GM19328 (cell line): ENCODE data around the gene SYT1.

Experiments
- ATAC-seq: cut with Tn5 transposase; IDR thresholded peaks from one replicate; pipeline ENCODE4 v1.9.1; 2021; ENCODE audit warnings: mild to moderate bottlenecking, moderate library complexity; ENCODE audit not compliant: unreplicated experiment

The SYT1 gene

DNA sequence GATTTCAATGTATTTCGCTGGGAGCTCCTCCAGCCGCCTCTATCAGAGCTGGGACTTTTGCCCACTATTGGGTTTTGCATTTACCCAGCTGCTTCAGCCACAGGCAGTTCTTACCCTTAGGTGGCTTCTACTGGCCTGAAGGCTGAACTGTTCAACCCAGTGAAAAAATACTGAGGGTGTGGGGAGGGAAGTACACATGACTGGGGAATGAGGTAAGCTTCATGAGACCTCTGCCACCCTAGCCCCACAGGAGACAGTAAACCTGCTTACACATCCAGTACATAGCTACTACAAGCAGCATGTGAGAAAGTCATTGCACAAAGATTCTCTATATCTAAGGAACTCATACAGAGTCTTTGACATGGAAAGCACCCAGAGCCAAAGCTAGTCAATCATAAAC lies 411.1 kb downstream of the SYT1 start:
- ATAC-seq = no peak

DNA sequence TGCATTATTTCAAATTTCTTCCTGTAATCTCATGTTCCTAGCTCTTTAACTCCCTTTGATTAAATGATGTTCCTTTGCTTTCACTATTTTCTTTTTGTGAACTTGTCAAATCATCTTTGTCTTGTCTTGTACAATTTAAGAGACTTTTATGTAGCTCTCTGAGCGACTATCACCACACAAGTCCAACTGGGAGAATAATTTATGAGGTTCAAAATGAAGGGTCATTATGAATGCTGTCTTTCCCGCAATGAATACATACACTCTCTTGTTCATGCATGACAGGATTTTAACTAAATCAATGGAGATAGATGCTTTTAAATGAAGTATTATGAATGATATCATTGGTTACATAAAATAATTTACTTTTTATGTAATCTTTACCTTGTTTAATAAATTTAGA lies 418.8 kb downstream of the SYT1 start:
- no peak for ATAC-seq

DNA sequence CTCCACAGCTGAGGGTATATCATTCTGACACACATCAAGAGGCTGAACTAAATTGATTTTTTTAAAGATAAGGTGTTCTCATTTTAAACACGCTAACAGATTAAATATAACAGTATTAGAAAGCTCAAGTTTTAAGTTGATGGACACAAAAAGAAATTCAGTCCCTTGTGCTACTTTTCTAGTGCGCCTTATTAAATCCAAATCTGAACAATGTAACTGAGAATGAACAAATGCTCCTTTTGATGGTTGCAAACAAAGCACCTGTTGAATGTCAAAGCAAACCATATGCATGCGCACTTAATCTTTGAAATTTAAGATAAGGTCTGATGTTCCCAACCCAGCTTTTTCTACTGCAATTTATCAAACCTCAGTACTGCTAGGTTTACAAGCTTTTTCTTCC lies 424.3 kb downstream of the SYT1 start:
- no peak for ATAC-seq

DNA sequence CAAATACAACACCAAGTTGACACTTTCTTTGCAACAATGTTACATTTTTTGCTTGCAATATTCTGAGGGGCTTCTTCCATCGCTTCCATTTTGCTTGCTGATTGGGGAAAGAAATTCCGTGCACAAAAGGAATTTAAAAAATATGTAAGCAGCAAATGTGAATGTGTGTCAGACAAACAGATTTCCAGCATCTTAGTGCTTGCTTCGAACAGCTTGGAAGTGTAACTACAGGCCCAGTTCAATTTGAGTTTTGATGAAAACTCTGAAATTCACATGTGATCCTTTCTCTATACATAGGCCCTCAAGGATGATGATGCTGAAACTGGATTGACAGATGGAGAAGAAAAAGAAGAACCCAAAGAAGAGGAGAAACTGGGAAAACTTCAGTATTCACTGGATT lies 427.1 kb downstream of the SYT1 start:
- ATAC-seq = no peak

DNA sequence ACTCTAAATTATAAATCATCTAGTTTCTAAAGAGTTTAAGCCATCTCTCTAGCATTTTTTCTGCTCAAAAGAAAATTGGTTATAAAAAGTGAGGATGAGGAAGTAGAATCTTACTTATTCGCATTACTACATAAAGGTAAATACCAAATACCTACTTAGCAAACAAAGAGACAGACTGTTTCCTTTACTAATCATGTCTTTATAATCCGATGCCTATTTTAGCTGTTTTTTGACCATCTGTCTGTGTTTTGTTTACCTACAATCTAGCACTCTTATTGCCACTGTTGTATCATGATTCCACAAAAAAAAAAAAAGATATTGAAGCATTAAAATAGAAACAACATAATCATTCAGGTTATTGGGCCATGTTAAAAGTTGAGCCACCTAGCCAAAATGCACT lies 430.0 kb downstream of the SYT1 start:
- ATAC-seq = no peak

DNA sequence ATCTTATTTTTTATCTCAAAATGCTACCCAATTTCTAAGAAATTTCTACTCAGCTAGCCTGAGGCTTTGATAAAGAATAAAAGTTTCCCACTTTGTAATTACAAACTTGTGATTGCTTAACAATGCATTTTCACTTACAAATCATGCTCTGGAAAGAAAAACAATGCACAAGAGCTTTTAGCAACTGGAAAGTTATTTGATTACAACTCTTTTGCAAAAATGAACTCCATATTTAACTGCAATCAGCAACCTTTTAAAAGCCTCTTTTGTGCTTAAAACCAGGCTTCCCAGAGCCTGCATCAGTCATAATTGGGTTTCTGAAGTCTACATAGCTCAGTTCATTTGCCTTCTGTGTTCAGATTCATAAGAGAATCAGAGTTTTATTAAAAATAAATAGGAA lies 431.0 kb downstream of the SYT1 start:
- no peak for ATAC-seq

DNA sequence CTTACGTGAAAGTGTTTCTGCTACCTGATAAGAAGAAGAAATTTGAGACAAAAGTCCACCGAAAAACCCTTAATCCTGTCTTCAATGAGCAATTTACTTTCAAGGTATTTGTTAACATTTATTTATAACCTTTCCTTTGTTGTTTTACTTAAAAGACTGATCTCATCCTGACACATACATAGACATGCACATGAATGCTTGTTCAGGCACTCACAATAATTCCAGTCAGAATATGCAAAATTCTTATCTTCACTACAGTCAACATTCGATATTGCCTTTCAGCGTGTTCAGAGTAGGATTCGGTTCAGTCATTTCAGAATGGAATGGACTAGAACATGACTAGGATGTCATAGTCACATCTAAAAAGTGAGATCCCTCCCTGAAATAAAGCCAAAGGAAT lies 431.6 kb downstream of the SYT1 start:
- ATAC-seq = no peak

DNA sequence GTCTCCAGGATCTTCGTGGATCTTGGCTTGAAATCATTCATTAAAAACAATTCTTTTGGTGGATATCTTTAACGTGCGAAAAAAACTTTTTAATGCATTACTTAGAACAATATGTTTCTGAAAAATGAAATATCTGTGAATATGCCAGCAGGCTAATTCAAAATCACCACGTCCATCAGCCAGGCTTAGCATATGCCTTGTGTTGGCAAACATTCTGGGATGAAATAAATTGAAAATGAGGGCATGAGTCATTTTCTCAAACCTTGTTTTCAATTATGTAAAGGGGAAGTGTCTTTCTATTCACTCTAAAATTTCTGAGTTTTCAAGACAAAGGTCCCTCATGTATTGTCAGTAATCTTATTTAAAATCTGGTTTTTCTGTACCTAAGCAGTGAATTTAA lies 432.3 kb downstream of the SYT1 start:
- ATAC-seq = no peak

DNA sequence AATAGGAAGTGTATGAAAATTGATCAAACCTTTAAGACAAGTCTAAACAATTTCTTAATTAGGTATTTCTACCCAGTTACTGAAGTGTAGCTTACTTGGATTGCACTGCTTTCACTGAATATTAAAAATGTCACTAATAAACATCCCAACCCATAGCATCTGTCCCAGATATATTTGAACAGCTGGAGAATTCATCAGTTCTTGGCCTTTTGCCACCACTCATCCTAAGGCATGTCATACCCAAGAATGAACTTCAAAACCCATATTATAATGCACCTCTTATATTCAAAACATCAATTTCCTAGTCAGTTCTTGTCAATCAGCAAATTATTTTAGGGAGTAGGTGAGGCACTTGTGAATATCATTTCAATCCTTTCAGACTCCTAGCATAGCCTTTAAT lies 433.9 kb downstream of the SYT1 start:
- no peak for ATAC-seq

DNA sequence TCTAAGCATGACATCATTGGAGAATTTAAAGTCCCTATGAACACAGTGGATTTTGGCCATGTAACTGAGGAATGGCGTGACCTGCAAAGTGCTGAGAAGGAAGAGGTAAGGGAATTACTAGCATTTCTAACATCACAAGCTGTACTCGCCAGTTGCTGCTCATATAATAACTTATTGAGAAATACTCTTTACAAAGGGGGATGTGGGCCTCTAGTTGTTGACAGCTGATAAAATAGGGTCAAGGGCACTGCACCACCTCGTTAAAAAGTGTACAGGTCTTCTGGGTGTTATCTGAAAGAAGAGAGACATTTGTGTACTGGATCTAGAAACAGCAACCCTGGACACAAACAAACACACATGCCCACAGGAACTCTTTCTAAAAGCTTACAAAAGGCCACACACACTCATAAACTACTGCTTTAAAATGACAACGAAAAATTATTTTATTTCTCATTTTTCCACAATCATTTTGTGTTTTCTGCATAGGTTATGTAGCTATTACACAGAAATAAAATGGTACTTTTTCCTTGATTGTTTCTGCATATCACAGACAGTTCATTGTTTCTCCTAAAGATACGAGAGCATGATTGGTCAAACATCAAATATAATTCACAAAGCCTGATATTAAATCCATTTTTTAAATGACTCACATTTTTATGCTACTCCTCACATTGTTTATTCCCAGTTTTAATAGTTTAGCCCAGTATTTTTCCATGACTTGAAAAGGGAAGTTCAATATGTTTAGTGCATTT lies 435.0 kb downstream of the SYT1 start:
- ATAC-seq = no peak

DNA sequence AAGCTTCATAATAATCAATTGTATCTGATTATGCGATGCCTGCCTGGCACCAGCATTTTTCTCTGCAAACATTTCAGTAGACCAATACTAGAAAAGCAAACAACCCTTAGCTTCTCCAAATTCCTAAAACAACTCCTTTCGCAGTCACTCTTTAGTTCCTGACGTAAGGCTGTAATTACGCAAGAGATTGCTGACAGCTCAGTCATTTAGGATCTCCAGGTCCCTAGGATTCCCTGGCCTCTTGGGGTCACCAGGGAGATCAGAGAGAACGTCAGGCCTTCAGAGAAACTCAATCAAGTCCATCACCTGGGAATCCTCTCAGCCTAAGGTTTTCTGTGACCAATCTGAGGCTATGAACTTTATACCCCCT lies 435.6 kb downstream of the SYT1 start:
- ATAC-seq = no peak

DNA sequence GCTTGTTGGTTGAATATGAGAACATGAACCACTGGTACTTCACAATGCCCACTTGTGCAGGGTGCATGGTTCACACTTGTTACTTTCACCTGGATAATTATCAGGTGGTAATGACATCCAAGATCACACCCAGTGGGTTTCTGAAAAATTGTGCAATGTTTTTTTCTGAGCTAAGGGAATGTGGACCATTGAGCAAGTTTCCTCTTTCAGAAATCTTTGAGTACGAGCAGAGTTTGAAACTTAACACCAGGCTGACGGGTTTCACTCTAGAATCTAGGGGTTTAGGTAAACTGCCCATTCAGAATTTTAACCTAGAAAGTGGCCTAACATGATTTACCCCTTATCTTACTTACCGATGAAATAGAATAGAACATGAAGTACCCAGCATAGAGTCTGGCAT lies 436.6 kb downstream of the SYT1 start:
- no peak for ATAC-seq

DNA sequence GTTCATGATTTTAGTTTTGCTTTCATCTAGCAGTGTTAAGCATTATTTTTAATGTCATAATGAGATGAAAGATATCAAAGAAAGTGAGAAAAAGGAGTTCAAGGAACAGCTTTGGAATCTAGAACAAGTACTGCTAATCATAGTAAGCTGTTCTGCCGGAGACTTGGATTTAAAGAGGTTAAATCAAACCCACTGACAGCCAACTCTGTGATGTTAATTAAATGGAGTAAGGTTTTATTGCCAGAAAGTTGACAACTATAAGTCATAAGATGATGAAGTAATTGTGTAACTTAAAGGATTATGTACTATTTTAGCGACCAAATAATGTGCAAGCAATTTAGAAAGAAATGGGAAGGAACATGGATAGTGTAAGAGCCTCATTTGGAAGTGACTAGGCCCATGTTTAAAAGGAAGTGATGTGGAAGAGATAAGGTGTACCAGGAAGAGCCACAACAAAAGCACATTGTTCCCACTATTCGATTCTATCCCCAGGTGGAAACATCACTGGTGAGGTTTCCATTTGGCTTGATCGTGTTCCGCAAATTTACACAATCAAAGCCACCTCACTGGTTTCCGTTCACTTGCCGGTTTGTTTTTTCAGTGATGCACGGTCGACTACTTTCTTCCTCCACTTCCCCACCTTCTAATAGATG lies 437.7 kb downstream of the SYT1 start:
- no peak for ATAC-seq

DNA sequence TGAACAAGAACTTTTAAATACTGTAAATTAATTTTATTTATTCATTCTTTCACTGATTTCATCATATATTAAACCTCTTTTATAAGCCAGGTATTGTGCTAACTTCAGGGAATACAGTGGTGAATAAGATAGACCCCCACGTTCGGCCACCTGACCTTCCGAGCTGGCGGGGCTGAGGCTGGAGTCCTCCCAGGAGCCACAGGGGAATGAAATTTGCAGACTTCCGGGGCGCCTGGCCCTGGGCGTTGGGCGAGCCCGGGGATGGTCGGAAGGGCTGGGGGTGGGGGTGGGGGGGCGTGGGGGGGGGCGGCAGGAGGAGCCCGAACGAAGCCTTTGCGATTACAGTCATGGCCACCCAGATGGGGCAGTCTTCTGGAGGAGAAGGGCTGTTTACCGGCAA lies 442.8 kb downstream of the SYT1 start:
- ATAC-seq = no peak

DNA sequence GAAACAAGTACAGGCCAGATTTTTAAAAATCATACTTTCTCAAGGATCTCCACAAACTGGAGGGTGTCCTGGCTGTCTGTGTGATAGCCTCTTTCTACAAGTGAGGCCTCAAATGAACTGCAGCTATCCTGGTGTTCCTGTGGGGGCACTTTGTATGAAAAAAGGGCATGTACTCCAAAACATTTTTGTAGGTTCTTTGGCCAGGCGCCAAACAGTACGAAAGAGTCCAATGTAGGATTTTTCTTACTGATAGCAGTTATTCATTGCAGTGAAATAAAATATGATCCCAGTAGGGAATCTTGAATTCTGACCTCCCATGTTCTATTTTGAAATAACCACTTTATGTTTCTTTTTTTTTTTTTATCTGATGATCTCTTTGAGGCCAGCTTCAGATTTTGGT lies 444.5 kb downstream of the SYT1 start:
- no peak for ATAC-seq

DNA sequence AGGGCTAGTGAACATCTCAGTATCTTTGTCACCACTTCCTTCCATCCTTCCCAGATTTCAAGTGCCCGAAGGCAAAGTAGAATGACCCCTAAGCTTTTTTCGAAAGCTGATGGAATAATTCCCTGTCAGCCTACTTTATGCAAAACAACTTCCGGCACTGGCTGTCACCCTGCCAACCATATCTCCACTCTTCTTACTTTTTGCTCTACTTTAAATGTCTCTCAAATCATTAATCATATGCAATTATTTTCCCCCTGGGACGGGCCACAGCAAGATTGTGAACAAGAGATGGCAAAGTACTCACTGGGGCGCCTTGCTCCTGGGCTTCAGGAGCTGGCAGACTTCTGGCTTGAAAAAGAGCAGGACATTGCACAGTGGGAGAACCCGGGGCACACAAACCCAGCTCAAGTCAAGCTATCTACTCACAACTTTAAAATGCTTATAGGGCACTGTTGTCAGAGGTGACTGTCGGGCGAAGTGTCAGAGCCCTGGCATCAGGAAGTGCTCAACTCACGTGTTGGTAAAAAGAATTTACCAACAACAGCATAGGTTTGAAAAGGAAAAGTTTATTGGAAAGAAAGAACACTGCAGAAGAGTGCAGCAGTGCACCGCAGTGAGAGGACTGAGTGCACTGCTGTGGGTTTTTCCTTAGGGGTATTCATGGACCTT lies 452.7 kb downstream of the SYT1 start:
- ATAC-seq = no peak

DNA sequence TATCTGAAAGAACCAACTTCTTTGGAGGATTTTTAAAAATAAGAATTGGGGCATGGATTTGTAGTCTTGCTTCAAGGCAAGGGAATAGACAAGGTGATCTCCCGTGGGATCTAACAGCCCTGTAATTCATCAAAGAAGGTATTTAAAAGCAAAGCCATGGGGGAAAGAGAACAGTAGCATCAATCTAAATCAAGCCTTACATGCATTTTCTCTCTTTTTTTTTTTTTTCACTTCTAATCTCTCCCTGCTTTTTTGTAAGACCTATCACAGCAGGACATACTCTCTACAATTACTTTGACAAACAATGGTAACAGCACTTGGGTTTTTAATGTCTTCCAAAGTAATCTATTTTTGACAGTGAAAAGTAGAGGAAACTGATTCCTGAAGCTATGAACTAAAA lies 458.3 kb downstream of the SYT1 start:
- ATAC-seq = no peak

DNA sequence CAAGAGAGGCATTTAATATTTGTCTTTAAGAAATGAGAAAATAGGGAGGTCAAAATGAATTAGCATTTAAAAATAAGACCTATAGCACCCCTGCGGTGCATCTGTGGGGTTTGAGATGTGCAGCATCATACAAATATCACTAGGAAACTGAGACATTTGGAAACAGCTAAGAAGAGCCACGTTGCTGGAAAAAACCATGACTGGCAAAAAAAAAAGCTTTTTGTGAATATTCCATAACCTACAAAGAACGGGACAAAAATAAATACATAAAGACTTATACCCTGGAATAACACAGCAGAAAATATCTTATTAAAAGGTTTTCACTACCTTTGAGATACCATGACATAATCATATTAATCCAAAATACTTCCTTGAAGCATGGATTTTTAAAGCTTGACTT lies 460.0 kb downstream of the SYT1 start:
- no peak for ATAC-seq

DNA sequence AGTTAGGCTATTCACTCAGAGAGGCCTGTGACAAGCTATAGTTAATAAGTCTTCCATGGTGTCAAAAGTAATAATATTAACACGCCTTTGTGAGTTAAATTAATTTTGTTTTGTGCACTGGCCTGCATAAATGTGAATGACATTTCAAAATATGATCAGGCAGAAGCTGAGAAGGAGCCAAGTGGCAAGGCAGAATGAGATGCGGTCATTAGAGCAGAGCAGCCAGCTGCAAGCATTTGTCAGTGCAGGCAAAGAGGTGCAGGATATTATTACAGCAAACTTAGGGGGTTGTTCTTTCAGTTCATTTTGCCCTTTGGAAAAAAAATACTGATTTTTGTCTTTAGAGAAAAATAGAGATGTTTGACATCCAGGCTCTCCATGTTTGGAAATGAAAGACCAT lies 461.6 kb downstream of the SYT1 start:
- no peak for ATAC-seq

DNA sequence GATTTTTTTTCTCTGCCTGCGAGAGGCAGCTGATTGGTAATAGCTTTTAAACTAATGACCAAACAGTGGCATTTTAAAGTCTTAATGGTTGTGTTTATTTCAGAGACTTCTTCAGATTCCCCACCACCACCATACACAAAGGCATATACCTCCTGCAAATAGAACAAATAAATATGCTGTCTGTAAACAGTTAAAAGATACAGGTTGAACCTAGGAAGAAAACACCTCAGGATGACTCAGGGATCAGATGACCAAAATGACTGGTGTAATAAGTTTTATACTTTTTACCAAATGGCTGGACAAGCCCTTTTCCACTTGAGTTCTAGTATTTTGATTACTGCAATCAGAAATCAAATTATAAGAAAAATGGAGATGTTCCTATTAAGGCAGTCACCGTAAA lies 462.1 kb downstream of the SYT1 start:
- ATAC-seq = no peak

DNA sequence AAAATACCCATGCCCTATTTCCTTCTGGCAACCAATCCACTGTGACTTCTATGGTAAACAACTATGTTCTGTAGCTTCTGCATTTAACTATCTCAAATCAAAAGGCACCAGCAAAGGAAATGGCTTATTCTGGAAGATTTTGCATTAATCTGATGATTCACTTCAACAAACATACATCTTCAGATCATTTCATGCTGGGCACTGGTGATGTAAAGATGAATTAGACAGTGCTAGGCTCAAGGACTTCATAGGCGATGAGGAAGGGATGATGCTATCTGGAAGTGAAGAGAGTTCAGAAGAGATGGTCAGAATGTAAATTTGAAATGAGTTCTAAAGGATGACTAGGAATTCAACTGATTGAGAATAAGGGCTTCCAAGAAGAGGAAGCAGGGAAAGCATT lies 462.9 kb downstream of the SYT1 start:
- no peak for ATAC-seq

DNA sequence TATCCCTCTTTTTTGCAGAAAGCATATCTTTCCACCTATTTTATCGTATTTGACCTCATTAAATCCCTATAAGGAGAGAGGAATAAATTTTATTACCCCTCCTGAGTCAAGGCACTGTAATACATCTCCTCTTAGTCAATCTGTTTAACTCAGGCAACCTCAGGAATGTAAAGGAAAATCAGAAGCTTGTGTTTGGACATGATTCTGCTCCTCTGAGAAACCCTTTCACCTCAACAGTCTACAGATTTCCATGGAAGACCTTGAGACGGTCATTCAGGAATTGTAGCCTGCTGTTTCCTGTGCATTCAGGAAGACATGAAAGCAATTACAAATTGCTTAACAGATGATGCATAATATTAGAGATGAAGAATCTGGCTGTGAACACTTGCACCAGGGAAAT lies 465.4 kb downstream of the SYT1 start:
- ATAC-seq = no peak
